SK-N-SH (cell line): Measurements from ENCODE around the gene GHR.

Experiments used
- CHD2 ChIP-seq: fragments of 150-350 bp; IDR thresholded peaks from 2 replicates; pipeline ENCODE4 v1.6.1; 2018; ENCODE audit warnings: low read length; ENCODE audit not compliant: partially characterized antibody
- ELF1 ChIP-seq: IDR thresholded peaks from 2 replicates; pipeline ENCODE4 v1.4.0; 2012
- GABPA ChIP-seq: IDR thresholded peaks from 2 replicates; pipeline ENCODE4 v1.4.0; 2012; ENCODE audit warnings: low read depth, mild to moderate bottlenecking
- NRF1 ChIP-seq: IDR thresholded peaks from 2 replicates; pipeline ENCODE4 v1.6.1; 2012; ENCODE audit warnings: low read depth, mild to moderate bottlenecking, low read length
- POLR2AphosphoS5 ChIP-seq: IDR thresholded peaks from 2 replicates; pipeline ENCODE4 v1.6.1; 2012; ENCODE audit warnings: low read depth, low read length
- RAD21 ChIP-seq: IDR thresholded peaks from 2 replicates; pipeline ENCODE4 v1.6.1; 2012; ENCODE audit warnings: mild to moderate bottlenecking, low read length
- SMC3 ChIP-seq: IDR thresholded peaks from 2 replicates; pipeline ENCODE4 v1.6.1; 2012; ENCODE audit warnings: low read depth, low read length, improper control_type of control experiment
- TEAD4 ChIP-seq: IDR thresholded peaks from 2 replicates; pipeline ENCODE4 v1.4.0; 2012; ENCODE audit warnings: mild to moderate bottlenecking, borderline replicate concordance; ENCODE audit not compliant: insufficient read depth
- TF ChIP-seq, protein P1 (sequence below): fragments of 200-600 bp; sonication (generic); IDR thresholded peaks from 2 replicates; pipeline ENCODE4 v1.6.1; 2017; ENCODE audit warnings: antibody characterized with exemption, mild to moderate bottlenecking, moderate library complexity
- TF ChIP-seq, protein P2 (sequence below): IDR thresholded peaks from 2 replicates; pipeline ENCODE4 v1.4.0; 2012; ENCODE audit warnings: low read depth
- TF ChIP-seq, protein P3 (sequence below): IDR thresholded peaks from 2 replicates; pipeline ENCODE4 v1.4.0; 2012; ENCODE audit warnings: low read depth, borderline replicate concordance
- TF ChIP-seq, protein P4 (sequence below): IDR thresholded peaks from 2 replicates; pipeline ENCODE4 v1.4.0; 2012; ENCODE audit warnings: low read depth, borderline replicate concordance

DNA sequence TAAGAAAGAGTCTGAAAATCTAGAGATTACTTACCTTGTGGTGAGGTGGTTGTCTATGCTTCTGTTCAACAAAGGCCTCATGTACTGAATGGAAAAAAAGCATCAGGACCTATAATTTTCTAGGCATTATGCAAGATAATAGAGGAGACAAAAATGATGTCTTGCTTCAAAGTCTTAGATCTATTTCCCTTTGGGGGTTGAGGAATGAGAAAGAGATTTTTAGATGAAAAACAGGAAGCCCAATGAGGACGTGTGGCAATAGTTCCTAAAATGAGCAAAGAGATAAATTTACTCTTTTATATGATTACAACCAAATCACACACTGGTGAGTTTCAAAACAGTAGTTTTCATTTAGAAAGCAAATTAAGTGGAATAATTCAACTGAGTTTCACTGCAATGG, 99.5 kb downstream of the GHR start:
- no peak for TF ChIP-seq GABPA
- TF ChIP-seq, protein P1, sequence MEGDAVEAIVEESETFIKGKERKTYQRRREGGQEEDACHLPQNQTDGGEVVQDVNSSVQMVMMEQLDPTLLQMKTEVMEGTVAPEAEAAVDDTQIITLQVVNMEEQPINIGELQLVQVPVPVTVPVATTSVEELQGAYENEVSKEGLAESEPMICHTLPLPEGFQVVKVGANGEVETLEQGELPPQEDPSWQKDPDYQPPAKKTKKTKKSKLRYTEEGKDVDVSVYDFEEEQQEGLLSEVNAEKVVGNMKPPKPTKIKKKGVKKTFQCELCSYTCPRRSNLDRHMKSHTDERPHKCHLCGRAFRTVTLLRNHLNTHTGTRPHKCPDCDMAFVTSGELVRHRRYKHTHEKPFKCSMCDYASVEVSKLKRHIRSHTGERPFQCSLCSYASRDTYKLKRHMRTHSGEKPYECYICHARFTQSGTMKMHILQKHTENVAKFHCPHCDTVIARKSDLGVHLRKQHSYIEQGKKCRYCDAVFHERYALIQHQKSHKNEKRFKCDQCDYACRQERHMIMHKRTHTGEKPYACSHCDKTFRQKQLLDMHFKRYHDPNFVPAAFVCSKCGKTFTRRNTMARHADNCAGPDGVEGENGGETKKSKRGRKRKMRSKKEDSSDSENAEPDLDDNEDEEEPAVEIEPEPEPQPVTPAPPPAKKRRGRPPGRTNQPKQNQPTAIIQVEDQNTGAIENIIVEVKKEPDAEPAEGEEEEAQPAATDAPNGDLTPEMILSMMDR, result no peak
- no peak for TF ChIP-seq SMC3
- TF ChIP-seq, protein P2, sequence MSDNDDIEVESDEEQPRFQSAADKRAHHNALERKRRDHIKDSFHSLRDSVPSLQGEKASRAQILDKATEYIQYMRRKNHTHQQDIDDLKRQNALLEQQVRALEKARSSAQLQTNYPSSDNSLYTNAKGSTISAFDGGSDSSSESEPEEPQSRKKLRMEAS, result no peak
- TF ChIP-seq, protein P3, sequence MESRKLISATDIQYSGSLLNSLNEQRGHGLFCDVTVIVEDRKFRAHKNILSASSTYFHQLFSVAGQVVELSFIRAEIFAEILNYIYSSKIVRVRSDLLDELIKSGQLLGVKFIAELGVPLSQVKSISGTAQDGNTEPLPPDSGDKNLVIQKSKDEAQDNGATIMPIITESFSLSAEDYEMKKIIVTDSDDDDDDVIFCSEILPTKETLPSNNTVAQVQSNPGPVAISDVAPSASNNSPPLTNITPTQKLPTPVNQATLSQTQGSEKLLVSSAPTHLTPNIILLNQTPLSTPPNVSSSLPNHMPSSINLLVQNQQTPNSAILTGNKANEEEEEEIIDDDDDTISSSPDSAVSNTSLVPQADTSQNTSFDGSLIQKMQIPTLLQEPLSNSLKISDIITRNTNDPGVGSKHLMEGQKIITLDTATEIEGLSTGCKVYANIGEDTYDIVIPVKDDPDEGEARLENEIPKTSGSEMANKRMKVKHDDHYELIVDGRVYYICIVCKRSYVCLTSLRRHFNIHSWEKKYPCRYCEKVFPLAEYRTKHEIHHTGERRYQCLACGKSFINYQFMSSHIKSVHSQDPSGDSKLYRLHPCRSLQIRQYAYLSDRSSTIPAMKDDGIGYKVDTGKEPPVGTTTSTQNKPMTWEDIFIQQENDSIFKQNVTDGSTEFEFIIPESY, result no peak
- no peak for TF ChIP-seq CHD2
- no peak for TF ChIP-seq POLR2AphosphoS5
- TF ChIP-seq RAD21, result no peak
- TF ChIP-seq ELF1, result no peak
- TF ChIP-seq, protein P4, sequence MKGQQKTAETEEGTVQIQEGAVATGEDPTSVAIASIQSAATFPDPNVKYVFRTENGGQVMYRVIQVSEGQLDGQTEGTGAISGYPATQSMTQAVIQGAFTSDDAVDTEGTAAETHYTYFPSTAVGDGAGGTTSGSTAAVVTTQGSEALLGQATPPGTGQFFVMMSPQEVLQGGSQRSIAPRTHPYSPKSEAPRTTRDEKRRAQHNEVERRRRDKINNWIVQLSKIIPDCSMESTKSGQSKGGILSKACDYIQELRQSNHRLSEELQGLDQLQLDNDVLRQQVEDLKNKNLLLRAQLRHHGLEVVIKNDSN, result no peak
- TF ChIP-seq NRF1, result no peak
- no peak for TF ChIP-seq TEAD4
